HepG2 (cell line): ENCODE measurements around the gene MSL3B.

ENCODE experiments used
- ATAC-seq: fragments of 200-7000 bp; cut with Tn5 transposase; 3 replicates; pipeline ENCODE4 v1.9.1; 2020; ENCODE audit warnings: mild to moderate bottlenecking, moderate library complexity
- BruUV-seq: library from RNA; stranded (reverse); fragments of 400-500 nt; replicated peaks from 2 replicates; lab custom pipeline; 2021; lab: Mats Ljungman, UMichigan
- CTCF ChIA-PET: fragments of 300-600 bp; formaldehyde crosslinking; extraction: SDS; loops from one replicate; lab custom pipeline; 2021; ENCODE audit warnings: low total read pairs, inconsistent platforms, low intra/inter-chr PET ratio; lab: Yijun Ruan, JAX
- POLR2A ChIA-PET: fragments of 350-600 bp; sonication (Branson Sonifier 250); formaldehyde crosslinking; loops from one replicate; lab custom pipeline; 2020; ENCODE audit warnings: antibody characterized with exemption, inconsistent platforms; lab: Yijun Ruan, JAX
- DNase-seq: peaks from one replicate; pipeline ENCODE4 v3.0.0-alpha.2; 2015; ENCODE audit warnings: low spot score
- FAIRE-seq: peaks from 3 replicates; lab custom pipeline; 2011; peaks lifted over from hg19 to GRCh38; lab: Jason Lieb, UNC
- H2AFZ ChIP-seq: one replicate; pipeline ENCODE4 v1.6.1; 2011; ENCODE audit warnings: low read length, inconsistent platforms
- H3K27ac ChIP-seq: fragments of 300-600 bp; 3 replicates; pipeline ENCODE4 v1.8.0; 2011; ENCODE audit warnings: mixed run types, mild to moderate bottlenecking, mixed read lengths, low read length, inconsistent platforms; ENCODE audit not compliant: insufficient read depth; ENCODE audit errors: extremely low read length
- H3K27me3 ChIP-seq, 2 experiments: fragments of 200-600 bp in 1 of 2; 2 replicates in 1 of 2; 3 replicates in 1 of 2; pipeline versions ENCODE4 v1.6.0 to v1.8.0; 2011; ENCODE audit warnings: low read length in 2 of 2, mild to moderate bottlenecking in 2 of 2, moderate library complexity in 2 of 2, inconsistent platforms in 1 of 2; ENCODE audit not compliant: insufficient read depth in 2 of 2, control insufficient read depth in 1 of 2
- H3K36me3 ChIP-seq, 2 experiments: fragments of 200-600 bp in 1 of 2; replicated peaks in 1 of 2; 2 replicates in 1 of 2; 3 replicates in 1 of 2; pipeline versions ENCODE4 v1.5.1 to v1.8.0; 2011; ENCODE audit warnings: low read length in 2 of 2, inconsistent platforms in 1 of 2; ENCODE audit not compliant: insufficient read depth in 2 of 2, control insufficient read depth in 1 of 2
- H3K4me1 ChIP-seq: 2 replicates; pipeline ENCODE4 v1.5.1; 2012; ENCODE audit warnings: low read length, inconsistent platforms; ENCODE audit not compliant: insufficient read depth
- H3K4me2 ChIP-seq: 2 replicates; pipeline ENCODE4 v1.6.0; 2011; ENCODE audit warnings: low read depth, low read length, inconsistent platforms
- H3K4me3 ChIP-seq, 3 experiments: fragments of 200-600 bp in 1 of 3; sonication (generic), shearing (Covaris generic) in 1 of 3; replicated peaks in 1 of 3; 2 replicates each; pipeline ENCODE4 v1.5.1; 2011 to 2016; ENCODE audit warnings: low read length in 3 of 3, inconsistent platforms in 2 of 3, low read depth in 2 of 3, mild to moderate bottlenecking in 2 of 3, control low read depth in 1 of 3, mixed read lengths in 1 of 3; ENCODE audit not compliant: insufficient read depth in 1 of 3
- H3K79me2 ChIP-seq: one replicate; pipeline ENCODE4 v1.6.1; 2011; ENCODE audit warnings: low read length, inconsistent platforms; ENCODE audit not compliant: insufficient read depth
- H3K9ac ChIP-seq: 2 replicates; pipeline ENCODE4 v1.6.0; 2011; ENCODE audit warnings: mild to moderate bottlenecking, low read depth, low read length, inconsistent platforms; ENCODE audit not compliant: insufficient read depth
- H3K9me3 ChIP-seq: 2 replicates; pipeline ENCODE4 v1.5.1; 2012; ENCODE audit warnings: mild to moderate bottlenecking, low read length
- H4K20me1 ChIP-seq: 2 replicates; pipeline ENCODE4 v1.6.0; 2011; ENCODE audit warnings: inconsistent platforms, mild to moderate bottlenecking, low read length, moderate library complexity; ENCODE audit not compliant: insufficient read depth
- DR1 ChIP-seq: sonication (generic); formaldehyde crosslinking; IDR thresholded peaks from 2 replicates; pipeline ENCODE4 v1.8.0; 2021; ENCODE audit warnings: mild to moderate bottlenecking, missing genetic modification reagents, inconsistent platforms
- KLF12 ChIP-seq: sonication (generic); formaldehyde crosslinking; IDR thresholded peaks from 2 replicates; pipeline ENCODE4 v1.4.0; 2020; ENCODE audit warnings: missing genetic modification reagents, borderline replicate concordance
- KLF13 ChIP-seq: sonication (generic); formaldehyde crosslinking; IDR thresholded peaks from 2 replicates; pipeline ENCODE4 v1.4.0; 2020; ENCODE audit warnings: mild to moderate bottlenecking, missing genetic modification reagents
- PRPF4 ChIP-seq: fragments of 200-400 bp; formaldehyde crosslinking; IDR thresholded peaks from 2 replicates; pipeline ENCODE4 v1.6.1; 2016; ENCODE audit warnings: low read length, low read depth; ENCODE audit not compliant: poor library complexity, severe bottlenecking
- SOX13 ChIP-seq, 3 experiments: fragments of 450-650 bp in 1 of 3; sonication (generic) in 1 of 3; formaldehyde crosslinking in 1 of 3; IDR thresholded peaks in 2 of 3; conservative IDR thresholded peaks in 1 of 3; 2 replicates each; pipeline versions ENCODE4 v1.5.0 to v1.6.1; 2016 to 2020; ENCODE audit warnings: antibody characterized with exemption in 1 of 3, mild to moderate bottlenecking in 1 of 3, missing compliant biosample characterization in 1 of 3, missing genetic modification reagents in 1 of 3, moderate library complexity in 1 of 3
- ZBTB21 ChIP-seq: sonication (generic); formaldehyde crosslinking; IDR thresholded peaks from 2 replicates; pipeline ENCODE4 v1.4.0; 2020; ENCODE audit warnings: missing genetic modification reagents
- ZBTB8A ChIP-seq: sonication (generic); formaldehyde crosslinking; IDR thresholded peaks from 2 replicates; pipeline ENCODE4 v1.4.0; 2020; ENCODE audit warnings: mild to moderate bottlenecking, low read depth, missing genetic modification reagents, borderline replicate concordance
- ZNF670 ChIP-seq: sonication (generic); formaldehyde crosslinking; IDR thresholded peaks from 2 replicates; pipeline ENCODE4 v1.8.0; 2022; ENCODE audit warnings: mild to moderate bottlenecking, missing genetic modification reagents, borderline replicate concordance
- WGBS: methylation state at CpG from one replicate; pipeline ENCODE4 v1.1.6; 2017; ENCODE audit warnings: low lambda C conversion rate; 5-methylcytosine and 5-hydroxymethylcytosine counted together
- in situ Hi-C: cut with HindIII; loops from 2 replicates; pipeline ENCODE4 v1.10.0; 2017; ENCODE audit warnings: low pct_unique_long_range_greater_than_20kb; ENCODE audit not compliant: extremely low pct_ligation_motif_present
- intact Hi-C: fragments of 100-400 bp; cut with micrococcal nuclease; formaldehyde crosslinking; loops from one replicate; pipeline ENCODE4 v1.10.0; 2022; ENCODE audit not compliant: unreplicated experiment
- TF ChIP-seq, protein P1 (sequence below): IDR thresholded peaks from 2 replicates; pipeline ENCODE4 v1.6.1; 2016
- TF ChIP-seq, protein P2 (sequence below): IDR thresholded peaks from 2 replicates; pipeline ENCODE4 v1.6.1; 2016; ENCODE audit warnings: missing compliant biosample characterization, missing genetic modification reagents, borderline replicate concordance
- TF ChIP-seq, protein P3 (sequence below): sonication (generic); formaldehyde crosslinking; IDR thresholded peaks from 2 replicates; pipeline ENCODE4 v1.4.0; 2020; ENCODE audit warnings: missing genetic modification reagents
- TF ChIP-seq, protein P4 (sequence below): sonication (generic); formaldehyde crosslinking; IDR thresholded peaks from 2 replicates; pipeline ENCODE4 v1.5.0; 2020; ENCODE audit warnings: mild to moderate bottlenecking, missing genetic modification reagents
- TF ChIP-seq, protein P5 (sequence below): sonication (generic); formaldehyde crosslinking; IDR thresholded peaks from 2 replicates; pipeline ENCODE4 v1.4.0; 2020; ENCODE audit warnings: missing genetic modification reagents, borderline replicate concordance

The MSL3B gene

DNA sequence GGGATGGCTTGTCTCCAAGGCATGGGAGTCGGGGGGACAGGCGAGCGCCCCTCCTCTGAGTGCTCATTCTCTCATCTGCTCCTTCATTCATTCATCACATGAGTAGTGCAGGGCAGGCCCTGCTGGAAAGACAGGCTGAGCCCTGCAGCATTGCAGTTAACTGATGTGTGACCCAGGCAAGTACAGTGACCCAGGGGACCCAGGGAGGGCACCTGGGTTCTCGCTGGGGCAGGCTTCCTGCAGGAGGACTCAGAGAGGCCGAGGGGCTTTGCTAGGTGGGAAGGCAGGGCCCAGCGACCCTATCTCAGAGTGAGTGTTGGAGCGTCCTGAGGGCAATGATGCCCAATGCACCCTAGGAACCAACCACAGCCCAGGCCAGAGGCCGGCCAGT is 44.5 kb downstream of the MSL3B start:
- H3K9me3 ChIP-seq = no peaks in the 10 kb centered on the region
- peaks cover 6 to 22% of the 10 kb centered on the region in 2 experiments for H3K27me3 ChIP-seq
- intact Hi-C loops = no loop called here
- no peak overlapping the region for H3K4me3 ChIP-seq
- no peak for ATAC-seq
- in situ Hi-C loops = no loop called here
- H3K79me2 ChIP-seq = no peaks in the 10 kb centered on the region
- DNase-seq = no peak
- no peaks in the 10 kb centered on the region for H4K20me1 ChIP-seq
- no peak overlapping the region for H3K4me2 ChIP-seq
- WGBS = 74% methylated on average over 8 of the region's 8 CpGs
- peaks cover 1% of the 10 kb centered on the region for H3K4me1 ChIP-seq
- no peak overlapping the region for H3K9ac ChIP-seq
- CTCF ChIA-PET = no interaction called here
- H3K36me3 ChIP-seq = no peaks in the 10 kb centered on the region
- no TSS peak for BruUV-seq
- POLR2A ChIA-PET = no interaction called here
- no peak for FAIRE-seq
- H2AFZ ChIP-seq = no peak overlapping the region
- H3K27ac ChIP-seq = no peak overlapping the region
- TF ChIP-seq, protein P1, sequence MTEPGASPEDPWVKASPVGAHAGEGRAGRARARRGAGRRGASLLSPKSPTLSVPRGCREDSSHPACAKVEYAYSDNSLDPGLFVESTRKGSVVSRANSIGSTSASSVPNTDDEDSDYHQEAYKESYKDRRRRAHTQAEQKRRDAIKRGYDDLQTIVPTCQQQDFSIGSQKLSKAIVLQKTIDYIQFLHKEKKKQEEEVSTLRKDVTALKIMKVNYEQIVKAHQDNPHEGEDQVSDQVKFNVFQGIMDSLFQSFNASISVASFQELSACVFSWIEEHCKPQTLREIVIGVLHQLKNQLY = no peak
- TF ChIP-seq PRPF4 (no peak), ZBTB8A (CRISPR knock-in tag) (no peak), KLF12 (CRISPR knock-in tag) (no peak), ZBTB21 (CRISPR knock-in tag) (no peak), DR1 (CRISPR knock-in tag) (no peak), ZNF670 (CRISPR knock-in tag) (no peak), SOX13 (IDR thresholded peaks at IDR 0.05) (no peak), SOX13 (CRISPR knock-in tag; conservative IDR thresholded peaks at IDR 0.05 in 1 of 2, IDR thresholded peaks at IDR 0.05 in 1 of 2) (no peak), KLF13 (CRISPR knock-in tag) (no peak)
- TF ChIP-seq, protein P2, sequence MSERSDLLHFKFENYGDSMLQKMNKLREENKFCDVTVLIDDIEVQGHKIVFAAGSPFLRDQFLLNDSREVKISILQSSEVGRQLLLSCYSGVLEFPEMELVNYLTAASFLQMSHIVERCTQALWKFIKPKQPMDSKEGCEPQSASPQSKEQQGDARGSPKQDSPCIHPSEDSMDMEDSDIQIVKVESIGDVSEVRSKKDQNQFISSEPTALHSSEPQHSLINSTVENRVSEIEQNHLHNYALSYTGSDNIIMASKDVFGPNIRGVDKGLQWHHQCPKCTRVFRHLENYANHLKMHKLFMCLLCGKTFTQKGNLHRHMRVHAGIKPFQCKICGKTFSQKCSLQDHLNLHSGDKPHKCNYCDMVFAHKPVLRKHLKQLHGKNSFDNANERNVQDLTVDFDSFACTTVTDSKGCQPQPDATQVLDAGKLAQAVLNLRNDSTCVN (CRISPR knock-in tag) = no peak
- TF ChIP-seq, protein P3, sequence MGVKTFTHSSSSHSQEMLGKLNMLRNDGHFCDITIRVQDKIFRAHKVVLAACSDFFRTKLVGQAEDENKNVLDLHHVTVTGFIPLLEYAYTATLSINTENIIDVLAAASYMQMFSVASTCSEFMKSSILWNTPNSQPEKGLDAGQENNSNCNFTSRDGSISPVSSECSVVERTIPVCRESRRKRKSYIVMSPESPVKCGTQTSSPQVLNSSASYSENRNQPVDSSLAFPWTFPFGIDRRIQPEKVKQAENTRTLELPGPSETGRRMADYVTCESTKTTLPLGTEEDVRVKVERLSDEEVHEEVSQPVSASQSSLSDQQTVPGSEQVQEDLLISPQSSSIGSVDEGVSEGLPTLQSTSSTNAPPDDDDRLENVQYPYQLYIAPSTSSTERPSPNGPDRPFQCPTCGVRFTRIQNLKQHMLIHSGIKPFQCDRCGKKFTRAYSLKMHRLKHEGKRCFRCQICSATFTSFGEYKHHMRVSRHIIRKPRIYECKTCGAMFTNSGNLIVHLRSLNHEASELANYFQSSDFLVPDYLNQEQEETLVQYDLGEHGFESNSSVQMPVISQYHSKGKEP (CRISPR knock-in tag) = no peak
- TF ChIP-seq, protein P4, sequence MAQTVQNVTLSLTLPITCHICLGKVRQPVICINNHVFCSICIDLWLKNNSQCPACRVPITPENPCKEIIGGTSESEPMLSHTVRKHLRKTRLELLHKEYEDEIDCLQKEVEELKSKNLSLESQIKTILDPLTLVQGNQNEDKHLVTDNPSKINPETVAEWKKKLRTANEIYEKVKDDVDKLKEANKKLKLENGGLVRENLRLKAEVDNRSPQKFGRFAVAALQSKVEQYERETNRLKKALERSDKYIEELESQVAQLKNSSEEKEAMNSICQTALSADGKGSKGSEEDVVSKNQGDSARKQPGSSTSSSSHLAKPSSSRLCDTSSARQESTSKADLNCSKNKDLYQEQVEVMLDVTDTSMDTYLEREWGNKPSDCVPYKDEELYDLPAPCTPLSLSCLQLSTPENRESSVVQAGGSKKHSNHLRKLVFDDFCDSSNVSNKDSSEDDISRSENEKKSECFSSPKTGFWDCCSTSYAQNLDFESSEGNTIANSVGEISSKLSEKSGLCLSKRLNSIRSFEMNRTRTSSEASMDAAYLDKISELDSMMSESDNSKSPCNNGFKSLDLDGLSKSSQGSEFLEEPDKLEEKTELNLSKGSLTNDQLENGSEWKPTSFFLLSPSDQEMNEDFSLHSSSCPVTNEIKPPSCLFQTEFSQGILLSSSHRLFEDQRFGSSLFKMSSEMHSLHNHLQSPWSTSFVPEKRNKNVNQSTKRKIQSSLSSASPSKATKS (CRISPR knock-in tag) = no peak
- TF ChIP-seq, protein P5, sequence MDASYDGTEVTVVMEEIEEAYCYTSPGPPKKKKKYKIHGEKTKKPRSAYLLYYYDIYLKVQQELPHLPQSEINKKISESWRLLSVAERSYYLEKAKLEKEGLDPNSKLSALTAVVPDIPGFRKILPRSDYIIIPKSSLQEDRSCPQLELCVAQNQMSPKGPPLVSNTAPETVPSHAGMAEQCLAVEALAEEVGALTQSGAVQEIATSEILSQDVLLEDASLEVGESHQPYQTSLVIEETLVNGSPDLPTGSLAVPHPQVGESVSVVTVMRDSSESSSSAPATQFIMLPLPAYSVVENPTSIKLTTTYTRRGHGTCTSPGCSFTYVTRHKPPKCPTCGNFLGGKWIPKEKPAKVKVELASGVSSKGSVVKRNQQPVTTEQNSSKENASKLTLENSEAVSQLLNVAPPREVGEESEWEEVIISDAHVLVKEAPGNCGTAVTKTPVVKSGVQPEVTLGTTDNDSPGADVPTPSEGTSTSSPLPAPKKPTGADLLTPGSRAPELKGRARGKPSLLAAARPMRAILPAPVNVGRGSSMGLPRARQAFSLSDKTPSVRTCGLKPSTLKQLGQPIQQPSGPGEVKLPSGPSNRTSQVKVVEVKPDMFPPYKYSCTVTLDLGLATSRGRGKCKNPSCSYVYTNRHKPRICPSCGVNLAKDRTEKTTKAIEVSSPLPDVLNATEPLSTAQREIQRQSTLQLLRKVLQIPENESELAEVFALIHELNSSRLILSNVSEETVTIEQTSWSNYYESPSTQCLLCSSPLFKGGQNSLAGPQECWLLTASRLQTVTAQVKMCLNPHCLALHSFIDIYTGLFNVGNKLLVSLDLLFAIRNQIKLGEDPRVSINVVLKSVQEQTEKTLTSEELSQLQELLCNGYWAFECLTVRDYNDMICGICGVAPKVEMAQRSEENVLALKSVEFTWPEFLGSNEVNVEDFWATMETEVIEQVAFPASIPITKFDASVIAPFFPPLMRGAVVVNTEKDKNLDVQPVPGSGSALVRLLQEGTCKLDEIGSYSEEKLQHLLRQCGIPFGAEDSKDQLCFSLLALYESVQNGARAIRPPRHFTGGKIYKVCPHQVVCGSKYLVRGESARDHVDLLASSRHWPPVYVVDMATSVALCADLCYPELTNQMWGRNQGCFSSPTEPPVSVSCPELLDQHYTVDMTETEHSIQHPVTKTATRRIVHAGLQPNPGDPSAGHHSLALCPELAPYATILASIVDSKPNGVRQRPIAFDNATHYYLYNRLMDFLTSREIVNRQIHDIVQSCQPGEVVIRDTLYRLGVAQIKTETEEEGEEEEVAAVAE (CRISPR knock-in tag) = no peak
